H9 (cell line): ENCODE results near the gene HES3. TPM values are rescaled to one million over a fixed set of nuclear protein-coding genes. Genes with fewer than 3 reads are reported as not detected.

Source experiments
- DNase-seq: peaks from one replicate; pipeline ENCODE4 v3.0.0-alpha.2; 2017
- H2AFZ ChIP-seq: one replicate; pipeline ENCODE4 v1.6.1; 2013; ENCODE audit warnings: mild to moderate bottlenecking, low read length, control low read depth, moderate library complexity
- H2AK5ac ChIP-seq: 2 replicates; pipeline ENCODE4 v1.6.1; 2013; ENCODE audit warnings: low read length, control low read depth, mixed read lengths; ENCODE audit not compliant: insufficient read length
- H2BK120ac ChIP-seq: one replicate; pipeline ENCODE4 v1.6.1; 2013; ENCODE audit warnings: low read depth, mild to moderate bottlenecking, low read length, control low read depth, inconsistent platforms; ENCODE audit not compliant: poor library complexity, severe bottlenecking
- H2BK12ac ChIP-seq: 2 replicates; pipeline ENCODE4 v1.6.1; 2013; ENCODE audit warnings: low read length, control low read depth, mixed read lengths, low read depth; ENCODE audit not compliant: insufficient read length
- H2BK15ac ChIP-seq: 2 replicates; pipeline ENCODE4 v1.6.1; 2013; ENCODE audit warnings: low read depth, low read length, control low read depth
- H2BK20ac ChIP-seq: one replicate; pipeline ENCODE4 v1.6.1; 2013; ENCODE audit warnings: low read depth, mild to moderate bottlenecking, low read length, control low read depth, inconsistent platforms; ENCODE audit not compliant: poor library complexity, severe bottlenecking
- H2BK5ac ChIP-seq: 2 replicates; pipeline ENCODE4 v1.6.1; 2013; ENCODE audit warnings: low read length, control low read depth, mixed read lengths; ENCODE audit not compliant: insufficient read length
- H3K14ac ChIP-seq: 2 replicates; pipeline ENCODE4 v1.6.1; 2013; ENCODE audit warnings: low read length, control low read depth; ENCODE audit not compliant: insufficient read depth
- H3K18ac ChIP-seq: 2 replicates; pipeline ENCODE4 v1.6.1; 2013; ENCODE audit warnings: low read depth, mild to moderate bottlenecking, mixed read lengths, low read length, control low read depth; ENCODE audit not compliant: insufficient read length
- H3K23ac ChIP-seq: 2 replicates; pipeline ENCODE4 v1.6.1; 2013; ENCODE audit warnings: low read length, control low read depth, mixed read lengths, low read depth; ENCODE audit not compliant: insufficient read length
- H3K23me2 ChIP-seq: 2 replicates; pipeline ENCODE4 v1.6.1; 2013; ENCODE audit warnings: low read depth, mild to moderate bottlenecking, mixed read lengths, low read length, control low read depth; ENCODE audit not compliant: insufficient read length, poor library complexity, severe bottlenecking
- H3K27ac ChIP-seq: 2 replicates; pipeline ENCODE4 v1.5.1; 2013; ENCODE audit warnings: low read length, control low read depth, mixed read lengths, low read depth; ENCODE audit not compliant: insufficient read length
- H3K27me3 ChIP-seq: 2 replicates; pipeline ENCODE4 v1.6.1; 2013; ENCODE audit warnings: low read length, control low read depth, inconsistent platforms; ENCODE audit not compliant: insufficient read depth
- H3K4ac ChIP-seq: 2 replicates; pipeline ENCODE4 v1.6.1; 2013; ENCODE audit warnings: low read depth, mild to moderate bottlenecking, control low read depth, inconsistent platforms, low read length, moderate library complexity
- H3K4me1 ChIP-seq: 2 replicates; pipeline ENCODE4 v1.6.1; 2013; ENCODE audit warnings: low read length, control low read depth, inconsistent platforms; ENCODE audit not compliant: insufficient read depth
- H3K4me2 ChIP-seq: 2 replicates; pipeline ENCODE4 v1.6.1; 2013; ENCODE audit warnings: low read length, control low read depth, mixed read lengths; ENCODE audit not compliant: insufficient read length, insufficient read depth
- H3K56ac ChIP-seq: 2 replicates; pipeline ENCODE4 v1.6.1; 2013; ENCODE audit warnings: low read depth, mild to moderate bottlenecking, mixed read lengths, low read length, control low read depth; ENCODE audit not compliant: insufficient read length
- H3K79me1 ChIP-seq: 2 replicates; pipeline ENCODE4 v1.6.1; 2013; ENCODE audit warnings: low read depth, mild to moderate bottlenecking, moderate library complexity, low read length, control low read depth, inconsistent platforms; ENCODE audit not compliant: insufficient read depth, poor library complexity, severe bottlenecking
- H3K79me2 ChIP-seq: 2 replicates; pipeline ENCODE4 v1.6.1; 2013; ENCODE audit warnings: low read length, control low read depth, inconsistent platforms; ENCODE audit not compliant: insufficient read depth
- H3K9ac ChIP-seq: 2 replicates; pipeline ENCODE4 v1.6.1; 2013; ENCODE audit warnings: low read length, control low read depth, mixed read lengths; ENCODE audit not compliant: insufficient read length; ENCODE audit errors: extremely low read depth
- H3K9me3 ChIP-seq: one replicate; pipeline ENCODE4 v1.6.1; 2013; ENCODE audit warnings: low read depth, low read length, inconsistent platforms; ENCODE audit not compliant: control insufficient read depth
- H3T11ph ChIP-seq: one replicate; pipeline ENCODE4 v1.6.1; 2013; ENCODE audit warnings: mild to moderate bottlenecking, low read length, control low read depth, inconsistent platforms
- H4K20me1 ChIP-seq: one replicate; pipeline ENCODE4 v1.6.1; 2013; ENCODE audit not compliant: control insufficient read depth, insufficient read length, insufficient read depth
- H4K5ac ChIP-seq: 2 replicates; pipeline ENCODE4 v1.6.1; 2013; ENCODE audit warnings: low read depth, mild to moderate bottlenecking, mixed read lengths, low read length, control low read depth; ENCODE audit not compliant: insufficient read length
- H4K8ac ChIP-seq: replicated peaks from 2 replicates; pipeline ENCODE4 v1.6.1; 2013; ENCODE audit warnings: low read length, control low read depth, mixed read lengths, low read depth; ENCODE audit not compliant: insufficient read length
- H4K91ac ChIP-seq: 2 replicates; pipeline ENCODE4 v1.6.1; 2013; ENCODE audit warnings: low read depth, mild to moderate bottlenecking, moderate library complexity, mixed read lengths, low read length, control low read depth; ENCODE audit not compliant: insufficient read length
- H3K27ac Mint-ChIP-seq, 3 experiments: 2 replicates in 2 of 3; 3 replicates in 1 of 3; pipeline ENCODE4 v1.8.0; 2020 to 2021; ENCODE audit warnings: mixed read lengths in 3 of 3, mild to moderate bottlenecking in 1 of 3, moderate library complexity in 1 of 3
- H3K27me3 Mint-ChIP-seq: 2 replicates; pipeline ENCODE4 v1.8.0; 2021; ENCODE audit warnings: low read depth, mild to moderate bottlenecking, moderate library complexity, mixed read lengths
- H3K36me3 Mint-ChIP-seq, 3 experiments: 2 replicates in 2 of 3; 3 replicates in 1 of 3; pipeline ENCODE4 v1.8.0; 2020 to 2021; ENCODE audit warnings: low read depth in 3 of 3, mixed read lengths in 3 of 3; ENCODE audit not compliant: insufficient read depth in 1 of 3
- H3K4me1 Mint-ChIP-seq, 2 experiments: 2 replicates each; pipeline ENCODE4 v1.8.0; 2020; ENCODE audit warnings: mixed read lengths in 2 of 2
- H3K4me3 Mint-ChIP-seq, 2 experiments: 2 replicates in 1 of 2; 3 replicates in 1 of 2; pipeline ENCODE4 v1.8.0; 2020 to 2021; ENCODE audit warnings: mild to moderate bottlenecking in 2 of 2, mixed read lengths in 2 of 2, moderate library complexity in 1 of 2
- H3K9me3 Mint-ChIP-seq, 2 experiments: 2 replicates in 1 of 2; 3 replicates in 1 of 2; pipeline ENCODE4 v1.8.0; 2020; ENCODE audit warnings: mild to moderate bottlenecking in 2 of 2, mixed read lengths in 2 of 2, moderate library complexity in 1 of 2
- WGBS: extraction: QIAGEN DNeasy Blood & Tissue Kit; methylation state at CpG from one replicate; pipeline ENCODE4 v1.1.7; 2013; ENCODE audit warnings: missing lambda C conversion rate, low lambda C conversion rate, mixed read lengths; ENCODE audit not compliant: insufficient read length; ENCODE audit errors: extremely low coverage; 5-methylcytosine and 5-hydroxymethylcytosine counted together
- total RNA-seq: library from RNA; stranded (reverse); gene quantifications from 2 replicates; pipeline ENCODE4 v1.2.1, GENCODE V29; 2021
- TF ChIP-seq, protein P1 (sequence below): fragments of 200-600 bp; sonication (generic); conservative IDR thresholded peaks from 3 replicates; pipeline ENCODE4 v1.8.0; 2021; ENCODE audit warnings: antibody characterized with exemption, mild to moderate bottlenecking

Gene HES3
- total RNA-seq, 1 experiment from 2014 or later: 89.9 TPM

DNA sequence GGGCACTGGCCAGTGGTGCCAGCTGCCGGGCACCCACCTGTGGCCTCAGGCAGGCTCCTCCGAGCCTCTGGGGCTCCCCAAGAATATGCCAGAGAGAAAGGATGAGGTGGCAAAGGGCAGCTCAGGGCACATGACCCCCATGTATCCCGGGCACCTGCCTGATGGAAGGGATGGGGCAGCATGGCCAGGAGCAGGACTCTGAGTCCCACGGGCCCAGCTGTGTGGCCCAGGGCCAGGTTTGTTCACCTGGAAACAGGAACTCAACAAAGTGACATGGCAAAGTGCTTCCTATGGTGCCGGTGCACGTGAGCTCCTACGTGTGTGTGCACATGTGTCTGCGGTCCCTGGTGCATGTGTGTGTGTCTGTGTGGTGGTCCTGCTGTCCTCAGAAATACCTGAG is 26.4 kb downstream of the HES3 start:
- Histone ChIP-seq H3K27ac (no peak overlapping the region), H2BK5ac (no peak overlapping the region), H3K9me3 (no peaks in the 10 kb centered on the region), H3K23ac (no peak overlapping the region), H3K79me2 (no peaks in the 10 kb centered on the region), H3K14ac (no peak overlapping the region), H2BK20ac (no peak overlapping the region), H4K5ac (no peak overlapping the region), H4K20me1 (no peaks in the 10 kb centered on the region), H2AK5ac (no peak overlapping the region), H4K8ac (no peak overlapping the region), H3K4me1 (0 out of 2 replicates have a peak, but pooled peaks cover 4% of the 10 kb centered on the region), H3K4me2 (no peak overlapping the region), H3K79me1 (no peaks in the 10 kb centered on the region), H2BK15ac (no peak overlapping the region), H2BK120ac (no peak overlapping the region), H3K27me3 (no peaks in the 10 kb centered on the region), H4K91ac (no peak overlapping the region), H3K56ac (no peak overlapping the region), H2BK12ac (no peak overlapping the region), H3K18ac (no peak overlapping the region), H2AFZ (no peak overlapping the region), H3K9ac (no peak overlapping the region), H3T11ph (no peak overlapping the region), H3K4ac (no peak overlapping the region), H3K23me2 (no peaks in the 10 kb centered on the region)
- TF ChIP-seq, protein P1, sequence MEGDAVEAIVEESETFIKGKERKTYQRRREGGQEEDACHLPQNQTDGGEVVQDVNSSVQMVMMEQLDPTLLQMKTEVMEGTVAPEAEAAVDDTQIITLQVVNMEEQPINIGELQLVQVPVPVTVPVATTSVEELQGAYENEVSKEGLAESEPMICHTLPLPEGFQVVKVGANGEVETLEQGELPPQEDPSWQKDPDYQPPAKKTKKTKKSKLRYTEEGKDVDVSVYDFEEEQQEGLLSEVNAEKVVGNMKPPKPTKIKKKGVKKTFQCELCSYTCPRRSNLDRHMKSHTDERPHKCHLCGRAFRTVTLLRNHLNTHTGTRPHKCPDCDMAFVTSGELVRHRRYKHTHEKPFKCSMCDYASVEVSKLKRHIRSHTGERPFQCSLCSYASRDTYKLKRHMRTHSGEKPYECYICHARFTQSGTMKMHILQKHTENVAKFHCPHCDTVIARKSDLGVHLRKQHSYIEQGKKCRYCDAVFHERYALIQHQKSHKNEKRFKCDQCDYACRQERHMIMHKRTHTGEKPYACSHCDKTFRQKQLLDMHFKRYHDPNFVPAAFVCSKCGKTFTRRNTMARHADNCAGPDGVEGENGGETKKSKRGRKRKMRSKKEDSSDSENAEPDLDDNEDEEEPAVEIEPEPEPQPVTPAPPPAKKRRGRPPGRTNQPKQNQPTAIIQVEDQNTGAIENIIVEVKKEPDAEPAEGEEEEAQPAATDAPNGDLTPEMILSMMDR: no peak
- no peak overlapping the region for H3K27ac Mint-ChIP-seq
- no peak for DNase-seq
- no peaks in the 10 kb centered on the region; the same call in 1 of the 2 replicates for H3K27me3 Mint-ChIP-seq
- H3K9me3 Mint-ChIP-seq: no peaks in the 10 kb centered on the region
- H3K4me1 Mint-ChIP-seq: peaks cover 14 to 21% of the 10 kb centered on the region in 2 experiments
- WGBS: no CpG with 5 or more reads among the region's 8 CpGs
- H3K36me3 Mint-ChIP-seq: no peaks in the 10 kb centered on the region
- no peak overlapping the region for H3K4me3 Mint-ChIP-seq
